Hepatocyte (in vitro differentiated cells): ENCODE data around the gene MTAP.

Experiments used
- CTCF ChIP-seq: fragments of 200-600 bp; sonication (generic); IDR thresholded peaks from 2 replicates; pipeline ENCODE4 v1.5.1; 2016; ENCODE audit warnings: antibody characterized with exemption, mild to moderate bottlenecking; ENCODE audit not compliant: poor library complexity
- EZH2 ChIP-seq: fragments of 200-600 bp; sonication (generic); IDR thresholded peaks from 2 replicates; pipeline ENCODE4 v1.6.1; 2016; ENCODE audit warnings: antibody characterized with exemption, mild to moderate bottlenecking, borderline replicate concordance

DNA sequence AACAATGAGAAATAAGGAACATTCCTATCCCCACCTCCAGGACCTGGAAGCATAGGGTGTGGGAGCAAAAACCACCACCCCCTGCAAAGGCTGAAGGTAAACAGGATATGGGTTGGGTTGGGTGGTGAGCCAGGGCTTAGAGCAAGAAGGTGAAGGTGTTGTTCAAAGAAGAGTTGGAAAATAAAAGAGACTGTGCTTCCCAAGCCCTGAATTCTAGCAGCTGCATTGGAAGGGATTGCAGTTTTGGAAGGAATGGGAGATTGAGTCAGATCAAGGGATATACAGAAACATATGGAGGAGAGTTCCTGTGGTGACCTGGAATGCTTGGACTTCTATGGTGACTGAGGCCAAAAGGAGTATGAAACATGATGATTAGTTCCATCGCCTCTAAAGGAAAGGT lies 24.7 kb upstream of the MTAP start:
- TF ChIP-seq EZH2 (no peak), CTCF (no peak)
